HG03565 (cell line): ENCODE results near the gene MX2.

Experiments
- ATAC-seq: cut with Tn5 transposase; IDR thresholded peaks from one replicate; pipeline ENCODE4 v1.9.1; 2021; ENCODE audit warnings: mild to moderate bottlenecking, moderate library complexity; ENCODE audit not compliant: unreplicated experiment

The MX2 gene

GRCh38 chr21:41432562-41433460, 71.0 kb downstream of the MX2 start:
- no peak for ATAC-seq

DNA sequence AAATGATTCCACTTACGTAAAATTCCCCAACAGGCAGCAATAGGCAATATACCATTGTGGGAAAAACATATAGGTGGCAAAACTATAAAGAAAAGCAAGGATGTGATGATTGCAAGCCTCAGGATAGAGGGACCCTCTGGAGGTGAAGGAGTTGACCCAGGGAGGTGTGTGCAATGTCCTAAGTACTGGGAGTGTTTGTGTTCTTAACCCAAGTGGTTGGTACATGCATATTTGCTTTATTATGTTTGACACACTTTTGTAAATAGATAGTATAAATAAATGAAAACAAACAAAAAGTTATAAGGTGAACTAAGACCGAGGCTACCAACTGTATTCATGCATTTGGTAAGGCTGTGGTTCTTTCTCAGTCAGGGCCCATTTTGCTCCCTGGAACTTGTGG, 71.7 kb downstream of the MX2 start:
- ATAC-seq: no peak

- no peak for ATAC-seq
Measured at GRCh38 chr21:41435706-41436105, 73.9 kb downstream of the MX2 start.

GRCh38 chr21:41437729-41438128, 75.9 kb downstream of the MX2 start:
- no peak for ATAC-seq

DNA sequence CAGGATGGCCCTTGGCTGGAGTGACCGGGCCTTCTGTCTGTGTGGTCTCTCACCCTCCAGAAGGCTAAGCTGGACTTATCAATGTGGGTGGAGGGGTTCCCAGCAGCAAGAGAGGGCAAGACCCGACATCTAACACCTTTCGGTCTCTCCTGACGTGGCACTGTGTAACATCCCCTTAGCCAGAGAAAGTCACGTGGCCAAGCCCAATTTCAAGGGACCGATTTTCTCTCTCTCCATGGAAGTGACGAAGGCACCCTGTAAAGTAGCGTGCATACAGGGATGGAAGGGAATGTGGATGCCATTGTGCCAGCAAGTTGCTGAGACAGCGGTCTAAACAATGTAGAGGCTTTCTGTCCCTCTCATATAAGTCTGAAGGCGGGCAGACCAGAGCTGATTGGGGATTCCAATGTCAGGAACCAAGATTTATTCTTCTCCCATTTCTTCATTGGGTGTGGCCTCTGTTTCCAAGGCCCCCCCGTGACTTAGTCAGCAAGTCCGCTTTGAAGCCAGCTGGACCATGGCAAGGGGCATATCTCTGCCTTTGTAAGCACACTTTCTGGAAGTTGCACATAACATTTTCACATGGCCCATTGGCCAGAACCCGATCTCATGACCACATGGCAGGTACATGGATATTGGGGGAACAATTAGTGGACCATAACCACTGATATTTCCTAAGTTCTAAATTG, 76.7 kb downstream of the MX2 start:
- no peak for ATAC-seq

- ATAC-seq: no peak
Measured at GRCh38 chr21:41439248-41439647, 77.4 kb downstream of the MX2 start.

DNA sequence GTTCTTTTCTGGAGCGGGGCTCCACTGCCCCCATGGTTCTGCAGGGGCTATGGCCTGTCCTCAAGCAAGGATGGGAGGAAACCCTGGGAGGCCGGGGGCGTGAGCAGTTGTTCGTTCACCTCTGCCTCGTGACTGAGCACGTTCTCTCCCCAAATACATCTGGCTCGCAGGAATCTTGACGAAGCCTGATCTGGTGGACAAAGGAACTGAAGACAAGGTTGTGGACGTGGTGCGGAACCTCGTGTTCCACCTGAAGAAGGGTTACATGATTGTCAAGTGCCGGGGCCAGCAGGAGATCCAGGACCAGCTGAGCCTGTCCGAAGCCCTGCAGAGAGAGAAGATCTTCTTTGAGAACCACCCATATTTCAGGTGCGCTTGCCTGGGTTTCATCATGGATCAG, 79.7 kb downstream of the MX2 start:
- ATAC-seq: no peak

DNA sequence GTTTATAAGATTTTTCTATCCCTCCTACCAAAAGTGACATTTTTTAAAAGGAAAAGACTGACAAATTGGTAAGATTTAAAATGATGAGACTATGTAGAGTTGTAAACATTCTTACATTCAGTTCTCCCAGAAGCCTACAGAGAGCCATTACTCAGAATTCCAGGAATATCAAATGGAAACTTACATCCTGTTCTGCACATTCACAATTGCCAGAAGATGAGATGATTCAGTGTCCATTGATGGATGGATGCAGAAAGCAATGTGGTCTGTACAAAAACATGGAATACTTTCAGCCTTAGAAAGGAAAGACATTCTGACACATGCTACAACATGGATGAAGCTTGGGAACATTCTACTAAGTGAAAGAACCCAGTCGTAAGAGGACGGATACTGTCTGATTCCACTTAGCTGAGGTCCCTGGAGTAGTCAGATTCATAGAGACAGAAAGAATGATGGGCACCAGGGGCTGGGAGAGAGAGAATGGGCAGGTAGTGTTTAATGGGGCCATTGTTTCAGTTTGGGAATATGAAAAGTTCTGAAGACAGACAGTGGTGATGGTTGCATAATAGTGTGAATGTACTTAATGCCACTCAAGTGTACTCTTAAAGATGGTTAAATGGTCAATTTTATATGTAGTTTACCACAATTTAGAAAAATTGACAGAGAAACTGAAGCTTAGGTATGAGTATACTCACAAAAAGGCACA, 80.8 kb downstream of the MX2 start:
- no peak for ATAC-seq

DNA sequence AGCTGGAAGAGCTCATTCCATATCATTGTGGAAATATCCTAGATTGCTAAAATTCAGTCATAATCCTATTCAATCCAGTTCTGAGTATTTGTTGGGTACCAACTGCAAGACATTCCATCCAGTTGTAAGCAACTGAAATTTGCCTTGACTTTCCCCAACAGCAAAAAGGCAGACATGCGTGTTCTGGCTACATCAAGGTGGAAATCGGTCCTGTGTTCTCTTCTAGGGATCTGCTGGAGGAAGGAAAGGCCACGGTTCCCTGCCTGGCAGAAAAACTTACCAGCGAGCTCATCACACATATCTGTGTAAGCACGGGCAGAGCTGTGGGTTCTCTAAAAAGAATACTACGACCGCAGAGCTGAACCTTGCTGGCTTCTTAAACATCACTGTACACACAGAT, 81.7 kb downstream of the MX2 start:
- ATAC-seq: no peak

- ATAC-seq: no peak
Measured at GRCh38 chr21:41444703-41445464, 83.1 kb downstream of the MX2 start.

- no peak for ATAC-seq
Measured at GRCh38 chr21:41445465-41445862, 83.6 kb downstream of the MX2 start.

GRCh38 chr21:41446586-41446985, 84.8 kb downstream of the MX2 start:
- no peak for ATAC-seq

DNA sequence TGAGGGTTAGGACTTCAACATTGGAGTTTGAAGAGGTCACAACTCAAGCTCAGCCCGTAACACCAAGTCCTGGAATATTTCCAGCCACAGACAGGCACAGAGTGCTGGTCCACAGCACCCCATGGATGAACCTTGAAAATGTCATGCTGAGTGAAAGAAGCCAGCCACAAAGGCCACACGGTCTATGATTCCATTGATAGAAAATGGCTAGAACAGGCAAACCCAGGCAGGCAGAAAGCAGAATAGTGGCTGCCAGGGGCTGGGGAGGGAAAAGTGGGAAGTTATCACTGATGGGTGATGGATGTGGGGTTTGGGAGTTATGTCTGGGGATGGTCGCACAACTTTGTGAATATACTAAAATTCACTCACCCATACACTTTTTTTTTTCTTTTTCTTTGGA, 85.5 kb downstream of the MX2 start:
- no peak for ATAC-seq

- ATAC-seq: no peak
Measured at GRCh38 chr21:41449613-41450012, 87.8 kb downstream of the MX2 start.

GRCh38 chr21:41451753-41452676, 90.2 kb downstream of the MX2 start:
- no peak for ATAC-seq

DNA sequence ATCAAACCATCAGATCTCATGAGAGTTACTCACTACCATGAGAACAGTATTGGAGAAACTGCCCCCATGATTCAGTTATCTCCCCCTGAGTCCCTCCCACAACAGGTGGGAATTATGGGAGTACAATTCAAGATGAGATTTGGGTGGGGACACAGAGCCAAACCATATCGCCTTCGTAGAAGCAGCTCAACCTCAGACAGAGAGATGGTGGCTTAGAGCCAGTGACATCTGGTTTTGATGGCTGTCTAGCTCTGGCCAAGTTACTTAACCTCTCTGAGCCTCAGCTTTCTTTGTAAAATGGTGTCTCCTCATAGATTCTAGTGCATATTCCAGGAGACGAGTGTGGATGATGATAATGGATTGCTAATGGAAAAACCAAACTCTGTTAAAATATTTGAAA, 91.4 kb downstream of the MX2 start:
- no peak for ATAC-seq

DNA sequence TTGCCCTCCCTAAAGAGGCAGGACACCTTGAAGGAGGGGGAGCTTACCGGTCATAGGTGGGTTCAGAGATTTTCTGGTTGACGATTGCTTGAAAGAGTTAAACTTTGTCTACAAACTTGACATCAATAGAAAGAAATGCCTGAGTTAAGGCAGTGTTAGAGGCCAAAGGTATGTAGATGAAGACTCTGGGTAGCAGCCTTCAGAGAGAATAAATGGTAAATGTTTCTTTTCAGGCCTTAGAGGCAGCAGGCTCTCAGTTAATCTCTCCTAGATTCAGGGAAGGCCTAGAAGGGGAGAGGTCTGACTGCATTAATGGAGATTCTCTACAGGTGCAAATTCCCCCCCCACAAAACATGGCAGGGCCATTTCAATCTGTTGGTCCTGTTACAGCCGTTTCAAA, 91.9 kb downstream of the MX2 start:
- no peak for ATAC-seq

- no peak for ATAC-seq
Measured at GRCh38 chr21:41458121-41458520, 96.3 kb downstream of the MX2 start.

GRCh38 chr21:41458559-41458958, 96.7 kb downstream of the MX2 start:
- ATAC-seq: no peak
